ENCODE measurements around the gene CHN2.

The CHN2 gene

DNA sequence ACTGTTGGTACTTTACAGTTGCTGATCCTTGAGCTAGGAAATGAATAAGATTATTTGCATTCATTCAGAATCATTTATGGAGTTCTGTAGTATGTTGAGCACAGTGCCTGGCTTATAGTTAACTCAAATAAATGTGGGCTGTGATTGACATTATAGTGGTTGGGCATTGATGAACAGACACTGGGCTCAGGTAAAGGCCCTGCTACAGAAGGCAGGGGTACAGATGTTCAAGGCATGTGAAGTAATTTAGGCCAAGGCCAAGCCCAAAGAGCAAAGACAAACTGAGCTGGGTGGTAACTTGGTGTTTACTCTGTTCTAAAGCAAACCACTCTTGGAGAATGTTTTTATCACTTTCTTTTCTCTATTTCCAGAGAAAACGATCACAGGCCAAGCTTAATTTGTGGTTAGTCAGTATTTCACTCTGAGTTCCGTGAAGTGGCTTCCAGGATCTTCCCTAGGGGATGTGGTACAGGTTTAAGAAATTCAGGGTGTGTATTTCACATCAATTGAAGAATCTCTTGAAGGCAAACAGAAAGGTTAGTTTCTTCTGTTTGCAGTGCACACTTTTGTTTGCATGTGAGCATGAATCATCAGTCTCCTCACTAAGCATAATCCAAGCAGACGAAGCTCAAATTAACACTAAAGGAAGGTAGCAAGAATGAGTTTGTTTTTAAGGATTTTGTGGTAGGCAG, 255.1 kb downstream of the CHN2 start:
- TF ChIP-seq, protein P1, sequence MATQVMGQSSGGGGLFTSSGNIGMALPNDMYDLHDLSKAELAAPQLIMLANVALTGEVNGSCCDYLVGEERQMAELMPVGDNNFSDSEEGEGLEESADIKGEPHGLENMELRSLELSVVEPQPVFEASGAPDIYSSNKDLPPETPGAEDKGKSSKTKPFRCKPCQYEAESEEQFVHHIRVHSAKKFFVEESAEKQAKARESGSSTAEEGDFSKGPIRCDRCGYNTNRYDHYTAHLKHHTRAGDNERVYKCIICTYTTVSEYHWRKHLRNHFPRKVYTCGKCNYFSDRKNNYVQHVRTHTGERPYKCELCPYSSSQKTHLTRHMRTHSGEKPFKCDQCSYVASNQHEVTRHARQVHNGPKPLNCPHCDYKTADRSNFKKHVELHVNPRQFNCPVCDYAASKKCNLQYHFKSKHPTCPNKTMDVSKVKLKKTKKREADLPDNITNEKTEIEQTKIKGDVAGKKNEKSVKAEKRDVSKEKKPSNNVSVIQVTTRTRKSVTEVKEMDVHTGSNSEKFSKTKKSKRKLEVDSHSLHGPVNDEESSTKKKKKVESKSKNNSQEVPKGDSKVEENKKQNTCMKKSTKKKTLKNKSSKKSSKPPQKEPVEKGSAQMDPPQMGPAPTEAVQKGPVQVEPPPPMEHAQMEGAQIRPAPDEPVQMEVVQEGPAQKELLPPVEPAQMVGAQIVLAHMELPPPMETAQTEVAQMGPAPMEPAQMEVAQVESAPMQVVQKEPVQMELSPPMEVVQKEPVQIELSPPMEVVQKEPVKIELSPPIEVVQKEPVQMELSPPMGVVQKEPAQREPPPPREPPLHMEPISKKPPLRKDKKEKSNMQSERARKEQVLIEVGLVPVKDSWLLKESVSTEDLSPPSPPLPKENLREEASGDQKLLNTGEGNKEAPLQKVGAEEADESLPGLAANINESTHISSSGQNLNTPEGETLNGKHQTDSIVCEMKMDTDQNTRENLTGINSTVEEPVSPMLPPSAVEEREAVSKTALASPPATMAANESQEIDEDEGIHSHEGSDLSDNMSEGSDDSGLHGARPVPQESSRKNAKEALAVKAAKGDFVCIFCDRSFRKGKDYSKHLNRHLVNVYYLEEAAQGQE (IDR thresholded peaks at IDR 0.05; ENCODE audit: insufficient read depth in 1 of 2, low read depth in 2 of 2, low read length in 2 of 2), result no peak
- no peak for TF ChIP-seq SIN3A (IDR thresholded peaks at IDR 0.05; ENCODE audit: borderline replicate concordance, insufficient read depth, low read length)
- TF ChIP-seq TAF1 (IDR thresholded peaks at IDR 0.05; ENCODE audit: borderline replicate concordance, insufficient read depth, low read length), result no peak
- no peak for TF ChIP-seq POLR2AphosphoS5 (IDR thresholded peaks at IDR 0.05; ENCODE audit: low read depth, low read length)
- TF ChIP-seq FOXP2 (optimal IDR thresholded peaks at IDR 0.05; ENCODE audit: borderline replicate concordance, extremely low read depth, extremely low read length, insufficient read depth), result no peak

DNA sequence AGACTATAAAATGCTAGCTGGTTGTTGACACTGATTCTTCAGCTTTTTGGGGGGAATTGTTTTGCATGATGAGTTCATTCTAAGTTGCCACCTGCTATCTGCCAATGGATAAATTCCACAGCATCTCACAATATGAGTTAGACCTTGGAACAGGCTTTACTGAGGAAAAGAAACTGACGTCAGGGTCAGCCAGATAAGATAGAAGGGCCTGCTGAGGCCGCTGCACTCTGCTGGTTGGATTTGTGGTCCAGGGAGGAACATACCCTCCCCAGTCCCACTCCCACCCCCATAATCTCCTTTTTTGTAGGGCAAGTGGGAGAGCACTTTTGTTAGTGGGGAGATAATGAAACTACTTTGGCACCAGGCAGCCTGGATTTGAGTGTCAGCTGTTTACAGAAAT, 258.4 kb downstream of the CHN2 start:
- TF ChIP-seq TAF1 (IDR thresholded peaks at IDR 0.05; ENCODE audit: borderline replicate concordance, insufficient read depth, low read length), result no peak
- no peak for TF ChIP-seq FOXP2 (optimal IDR thresholded peaks at IDR 0.05; ENCODE audit: borderline replicate concordance, extremely low read depth, extremely low read length, insufficient read depth)
- TF ChIP-seq, protein P1 (IDR thresholded peaks at IDR 0.05; ENCODE audit: insufficient read depth in 1 of 2, low read depth in 2 of 2, low read length in 2 of 2), result no peak
- no peak for TF ChIP-seq POLR2AphosphoS5 (IDR thresholded peaks at IDR 0.05; ENCODE audit: low read depth, low read length)
- TF ChIP-seq SIN3A (IDR thresholded peaks at IDR 0.05; ENCODE audit: borderline replicate concordance, insufficient read depth, low read length), result no peak

DNA sequence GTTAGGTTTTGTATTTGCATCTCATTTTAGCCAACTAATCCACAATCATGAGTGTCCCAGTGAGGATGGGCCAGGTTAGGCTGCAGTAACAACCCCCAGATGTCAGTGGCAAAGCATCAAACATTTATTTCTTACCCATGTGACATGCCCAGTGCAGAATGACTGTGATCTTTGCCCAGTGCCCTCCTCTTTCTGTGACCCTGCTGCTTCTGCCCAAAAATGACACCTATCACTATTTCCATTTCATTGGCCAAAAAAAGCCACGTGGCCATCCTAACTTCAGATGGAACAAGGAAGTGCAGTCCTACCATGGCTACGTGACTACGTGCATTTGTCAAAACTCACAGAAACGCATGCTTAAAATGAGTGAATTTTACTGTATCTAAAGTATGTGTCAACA, 259.9 kb downstream of the CHN2 start:
- TF ChIP-seq SIN3A (IDR thresholded peaks at IDR 0.05; ENCODE audit: borderline replicate concordance, insufficient read depth, low read length) (no peak), POLR2AphosphoS5 (IDR thresholded peaks at IDR 0.05; ENCODE audit: low read depth, low read length) (no peak), FOXP2 (optimal IDR thresholded peaks at IDR 0.05; ENCODE audit: borderline replicate concordance, extremely low read depth, extremely low read length, insufficient read depth) (no peak), TAF1 (IDR thresholded peaks at IDR 0.05; ENCODE audit: borderline replicate concordance, insufficient read depth, low read length) (no peak)
- TF ChIP-seq, protein P1 (IDR thresholded peaks at IDR 0.05; ENCODE audit: insufficient read depth in 1 of 2, low read depth in 2 of 2, low read length in 2 of 2), result no peak

DNA sequence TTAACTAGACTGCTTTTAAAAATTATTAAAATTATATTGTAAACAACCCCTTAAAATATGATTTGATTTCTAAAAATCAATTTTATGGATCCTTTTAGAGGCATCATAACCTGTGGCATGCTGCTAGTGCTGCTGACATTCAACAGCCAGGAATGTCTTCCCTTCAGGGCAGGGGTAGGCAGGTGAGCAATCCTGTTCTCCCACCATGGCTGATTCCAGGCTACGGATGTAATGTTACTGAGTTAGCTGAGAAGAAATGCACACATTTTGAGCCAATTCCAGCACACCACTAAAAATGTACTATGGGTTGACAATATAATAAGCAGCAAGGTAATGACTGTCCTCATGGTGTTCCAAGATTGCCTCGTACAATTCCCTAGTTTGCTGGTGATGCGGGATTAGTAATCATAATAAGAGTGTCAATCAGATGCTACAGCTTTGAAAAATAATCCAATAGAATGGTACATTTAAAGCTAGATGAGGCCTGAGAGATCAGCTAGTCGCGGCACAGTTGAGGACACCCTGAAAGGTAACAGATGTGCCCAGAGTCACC, 260.4 kb downstream of the CHN2 start:
- TF ChIP-seq, protein P1 (IDR thresholded peaks at IDR 0.05; ENCODE audit: insufficient read depth in 1 of 2, low read depth in 2 of 2, low read length in 2 of 2), result no peak
- TF ChIP-seq TAF1 (IDR thresholded peaks at IDR 0.05; ENCODE audit: borderline replicate concordance, insufficient read depth, low read length), result no peak
- no peak for TF ChIP-seq POLR2AphosphoS5 (IDR thresholded peaks at IDR 0.05; ENCODE audit: low read depth, low read length)
- no peak for TF ChIP-seq SIN3A (IDR thresholded peaks at IDR 0.05; ENCODE audit: borderline replicate concordance, insufficient read depth, low read length)
- TF ChIP-seq FOXP2 (optimal IDR thresholded peaks at IDR 0.05; ENCODE audit: borderline replicate concordance, extremely low read depth, extremely low read length, insufficient read depth), result no peak

Data from PFSK-1 (cell line).